Immature natural killer cell (primary cell): ENCODE data around the gene ADH5. TPM values are rescaled to one million over a fixed set of nuclear protein-coding genes. Genes with fewer than 3 reads are reported as not detected.
A peak's percentile ranks its signal among the peaks of the same experiment; 100 is the strongest.
"Not testable (repeated sequence)": the region's sequence is repeated elsewhere in the genome, so short reads cannot be mapped to it uniquely, and the experiment has no call there.

Experiments
- DNase-seq, 3 donors: peaks; one replicate each; pipeline ENCODE4 v3.0.0; 2022; ENCODE audit warnings: mixed read lengths in 1 of 3
- H3K27ac Mint-ChIP-seq, 6 donors: one replicate each; pipeline ENCODE4 v1.8.0; 2020; ENCODE audit warnings: mixed read lengths in 6 of 6, mild to moderate bottlenecking in 5 of 6, inconsistent platforms in 4 of 6, moderate library complexity in 3 of 6
- H3K27me3 Mint-ChIP-seq, 3 donors: one replicate each; pipeline ENCODE4 v1.8.0; 2020 to 2021; ENCODE audit warnings: low read depth in 3 of 3, mild to moderate bottlenecking in 3 of 3, mixed read lengths in 3 of 3, moderate library complexity in 3 of 3, inconsistent platforms in 1 of 3
- H3K36me3 Mint-ChIP-seq, 3 donors: one replicate each; pipeline ENCODE4 v1.8.0; 2020; ENCODE audit warnings: mixed read lengths in 3 of 3, inconsistent platforms in 2 of 3, mild to moderate bottlenecking in 2 of 3
- H3K4me1 Mint-ChIP-seq, 2 donors: one replicate each; pipeline ENCODE4 v1.8.0; 2020; ENCODE audit warnings: inconsistent platforms in 2 of 2, mild to moderate bottlenecking in 2 of 2, mixed read lengths in 2 of 2, moderate library complexity in 1 of 2
- H3K4me3 Mint-ChIP-seq, 5 donors: one replicate each; pipeline ENCODE4 v1.8.0; 2020; ENCODE audit warnings: mild to moderate bottlenecking in 5 of 5, mixed read lengths in 5 of 5, inconsistent platforms in 3 of 5, moderate library complexity in 3 of 5
- H3K9me3 Mint-ChIP-seq, 6 donors: one replicate each; pipeline ENCODE4 v1.8.0; 2020; ENCODE audit warnings: mild to moderate bottlenecking in 6 of 6, mixed read lengths in 6 of 6, inconsistent platforms in 4 of 6, moderate library complexity in 3 of 6
- polyA plus RNA-seq, 3 donors: library from polyadenylated mRNA; unstranded; fragments of 300-500 nt; fragmentation: Illumina TruSeq; gene quantifications; one replicate each; pipeline ENCODE4 v1.2.3, GENCODE V29; 2021

The ADH5 gene
- polyA plus RNA-seq: 100 to 1,000 TPM; 126 to 167 (median 140) TPM

DNA sequence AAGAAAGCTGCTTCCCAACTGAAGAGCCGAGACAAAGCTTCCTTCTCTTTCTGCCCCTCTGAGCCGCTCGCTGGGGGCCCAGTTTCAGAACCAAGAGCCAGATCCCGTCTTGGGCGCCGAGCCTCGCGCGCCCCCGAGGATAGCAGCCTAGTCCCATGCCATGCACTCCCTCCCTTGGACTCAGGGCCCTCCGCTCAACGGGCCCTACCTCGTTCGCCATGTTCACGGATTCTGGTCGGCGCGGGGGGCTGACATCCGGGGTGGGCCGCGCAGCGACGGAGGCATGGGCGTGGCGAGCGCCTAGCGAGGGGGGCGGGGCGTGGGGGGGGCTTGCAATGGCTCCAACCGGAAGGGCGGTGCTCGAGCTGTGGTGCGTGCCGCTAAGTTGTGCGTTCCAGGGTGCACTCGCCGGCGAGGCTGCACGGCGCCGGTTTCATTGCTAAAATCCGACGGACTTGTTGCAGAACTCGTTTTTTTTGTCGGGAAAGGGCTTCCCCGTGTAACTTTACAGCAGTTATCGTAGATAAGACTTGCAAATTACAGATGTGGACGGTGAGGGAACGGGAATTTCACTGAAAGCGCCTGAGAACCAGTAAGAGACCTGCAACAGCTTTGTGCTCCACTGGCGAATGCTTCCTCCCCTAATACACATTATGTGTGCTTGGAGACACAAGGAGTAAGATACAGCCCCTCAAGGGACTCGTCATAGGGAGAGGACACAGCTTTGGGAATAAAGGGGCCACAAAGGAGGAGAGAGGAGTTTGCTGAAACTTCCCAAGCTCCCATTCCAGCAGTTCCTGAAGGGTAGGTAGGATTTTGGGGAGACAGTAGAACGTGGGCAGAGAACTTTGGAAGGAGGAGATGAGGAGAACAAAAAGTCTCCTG is at the start of gene ADH5:
Gene ADH5, minus strand, starts transcription at position 308 of the 885 bp plus-strand sequence. Its CDS starts 88 bp downstream, at position 220.
- H3K27ac Mint-ChIP-seq: peak within 1 kb of the TSS; percentile 92 to 98 (median 96)
- H3K9me3 Mint-ChIP-seq: no peaks in the 10 kb centered on the region
- peak; percentile 80 to 85 (median 84) for DNase-seq
- H3K4me3 Mint-ChIP-seq: peak within 1 kb of the TSS; percentile 95 to 99 (median 98)
- H3K4me1 Mint-ChIP-seq: peaks cover 58 to 68% of the 10 kb centered on the region in 2 donors
- H3K36me3 Mint-ChIP-seq: peaks cover 6 to 10% (median 8%) of the 10 kb centered on the region in 3 donors
- peaks cover 0 to 4% (median 2%) of the 10 kb centered on the region in 3 donors for H3K27me3 Mint-ChIP-seq

DNA sequence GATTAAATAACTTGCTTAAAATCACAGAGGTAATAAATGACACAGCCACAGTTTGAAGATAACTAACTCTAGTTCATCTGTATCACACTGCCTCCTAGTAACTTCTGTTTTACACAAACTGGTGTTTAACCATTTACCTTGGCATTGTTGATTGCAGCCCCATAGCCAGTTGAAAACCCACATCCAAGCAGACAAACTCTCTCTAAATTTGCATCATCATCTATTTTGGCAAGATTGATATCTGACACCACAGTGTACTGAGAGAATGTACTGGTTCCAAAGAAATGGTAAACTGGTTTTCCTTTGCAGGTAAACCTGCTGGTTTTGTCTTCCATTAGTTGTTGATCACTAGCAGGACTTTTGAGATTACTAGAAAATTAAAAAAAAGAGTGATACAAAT is 47.7 kb upstream of the ADH5 start:
- Mint-ChIP-seq H3K4me1 (no peaks in the 10 kb centered on the region), H3K27ac (no peak overlapping the region)

GRCh38 chr4:99135541-99136162 is 47.1 kb upstream of the ADH5 start:
- Mint-ChIP-seq H3K4me3 (no peak overlapping the region), H3K27ac (no peak overlapping the region), H3K27me3 (peaks cover 0 to 4% (median 4%) of the 10 kb centered on the region in 3 donors), H3K36me3 (no peaks in the 10 kb centered on the region), H3K9me3 (no peaks in the 10 kb centered on the region), H3K4me1 (no peaks in the 10 kb centered on the region)
- no peak for DNase-seq

More for the DNA sequence above, 47.7 kb upstream of the ADH5 start:
- Mint-ChIP-seq H3K36me3 (no peaks in the 10 kb centered on the region), H3K27me3 (peaks cover 0 to 4% (median 0%) of the 10 kb centered on the region in 3 donors), H3K9me3 (no peaks in the 10 kb centered on the region), H3K4me3 (no peak overlapping the region)
- no peak for DNase-seq

DNA sequence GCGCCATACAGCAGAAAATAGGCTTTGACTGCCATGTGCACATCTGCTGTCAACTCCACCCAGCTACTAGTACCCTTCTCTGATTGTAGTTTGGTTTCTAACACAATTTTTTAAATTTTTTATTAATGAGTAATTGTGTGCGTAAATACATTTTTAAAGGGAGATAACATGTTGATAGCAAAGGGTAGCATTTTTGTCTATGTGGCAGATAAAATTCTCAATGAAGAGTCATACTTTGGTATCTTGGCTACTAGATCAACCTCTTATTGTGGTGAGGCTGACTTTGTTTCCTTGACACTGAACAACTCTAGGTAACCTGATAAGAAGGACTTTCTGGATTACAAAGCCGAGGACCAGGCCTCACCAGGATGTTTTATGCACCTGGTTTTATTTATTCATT is 46.0 kb upstream of the ADH5 start:
- Mint-ChIP-seq H3K27me3 (peaks cover 0 to 4% (median 4%) of the 10 kb centered on the region in 3 donors), H3K36me3 (no peaks in the 10 kb centered on the region), H3K9me3 (no peaks in the 10 kb centered on the region), H3K27ac (no peak overlapping the region), H3K4me1 (no peaks in the 10 kb centered on the region), H3K4me3 (no peak overlapping the region)
- no peak for DNase-seq

GRCh38 chr4:99131378-99131777 is 42.8 kb upstream of the ADH5 start:
- no peak overlapping the region for H3K4me3 Mint-ChIP-seq
- no peaks in the 10 kb centered on the region for H3K9me3 Mint-ChIP-seq
- H3K27me3 Mint-ChIP-seq: peaks cover 0 to 4% (median 0%) of the 10 kb centered on the region in 3 donors
- H3K36me3 Mint-ChIP-seq: no peaks in the 10 kb centered on the region
- no peak overlapping the region for H3K27ac Mint-ChIP-seq
- DNase-seq: no peak
- peaks cover 0 to 1% of the 10 kb centered on the region in 2 donors for H3K4me1 Mint-ChIP-seq

GRCh38 chr4:99126376-99126775 is 37.8 kb upstream of the ADH5 start:
- DNase-seq: no peak
- Mint-ChIP-seq H3K9me3 (no peaks in the 10 kb centered on the region), H3K4me1 (peaks cover 0 to 1% of the 10 kb centered on the region in 2 donors), H3K36me3 (no peaks in the 10 kb centered on the region), H3K27me3 (peaks cover 0 to 4% (median 0%) of the 10 kb centered on the region in 3 donors), H3K4me3 (no peak overlapping the region), H3K27ac (no peak overlapping the region)

GRCh38 chr4:99121008-99121407 is 32.4 kb upstream of the ADH5 start:
- Mint-ChIP-seq H3K4me3 (no peak overlapping the region), H3K9me3 (no peaks in the 10 kb centered on the region), H3K27ac (no peak overlapping the region), H3K36me3 (no peaks in the 10 kb centered on the region), H3K4me1 (peaks cover 0 to 1% of the 10 kb centered on the region in 2 donors), H3K27me3 (no peaks in the 10 kb centered on the region)
- DNase-seq: no peak

- Mint-ChIP-seq H3K27ac (no peak overlapping the region), H3K4me1 (peaks cover 0 to 1% of the 10 kb centered on the region in 2 donors), H3K9me3 (no peaks in the 10 kb centered on the region), H3K4me3 (no peak overlapping the region), H3K27me3 (no peaks in the 10 kb centered on the region), H3K36me3 (no peaks in the 10 kb centered on the region)
- no peak for DNase-seq
Observed at GRCh38 chr4:99120501-99120900, 31.9 kb upstream of the ADH5 start.

- peak in 2 of 3 donors; percentile 0 to 9 for DNase-seq
- Mint-ChIP-seq H3K36me3 (no peaks in the 10 kb centered on the region), H3K27ac (no peak overlapping the region), H3K9me3 (no peaks in the 10 kb centered on the region), H3K4me1 (peaks cover 0 to 1% of the 10 kb centered on the region in 2 donors), H3K27me3 (peaks cover 0 to 2% (median 0%) of the 10 kb centered on the region in 3 donors), H3K4me3 (no peak overlapping the region)
Observed at GRCh38 chr4:99117876-99118693, 29.5 kb upstream of the ADH5 start.

DNA sequence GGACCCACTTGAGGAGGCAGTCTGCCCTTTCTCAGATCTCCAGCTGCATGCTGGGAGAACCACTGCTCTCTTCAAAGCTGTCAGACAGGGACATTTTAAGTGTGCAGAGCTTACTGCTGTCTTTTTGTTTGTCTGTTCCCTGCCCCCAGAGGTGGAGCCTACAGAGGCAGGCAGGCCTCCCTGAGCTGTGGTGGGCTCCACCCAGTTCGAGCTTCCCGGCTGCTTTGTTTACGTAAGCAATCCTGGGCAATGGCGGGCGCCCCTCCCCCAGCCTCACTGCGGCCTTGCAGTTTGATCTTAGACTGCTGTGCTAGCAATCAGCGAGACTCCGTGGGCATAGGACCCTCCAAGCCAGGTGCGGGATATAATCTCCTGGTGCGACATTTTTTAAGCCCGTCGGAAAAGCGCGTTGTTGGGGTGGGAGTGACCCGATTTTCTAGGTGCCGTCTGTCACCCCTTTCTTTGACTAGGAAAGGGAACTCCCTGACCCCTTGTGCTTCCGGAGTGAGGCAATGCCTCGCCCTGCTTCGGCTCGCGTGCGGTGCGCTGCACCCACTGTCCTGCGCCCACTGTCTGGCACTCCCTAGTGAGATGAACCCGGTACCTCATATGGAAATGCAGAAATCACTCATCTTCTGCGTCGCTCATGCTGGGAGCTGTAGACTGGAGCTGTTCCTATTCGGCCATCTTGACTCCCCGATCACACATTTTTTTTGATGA is 28.7 kb upstream of the ADH5 start:
- H3K4me1 Mint-ChIP-seq, H3K27ac Mint-ChIP-seq, H3K9me3 Mint-ChIP-seq, H3K4me3 Mint-ChIP-seq, H3K27me3 Mint-ChIP-seq, DNase-seq, H3K36me3 Mint-ChIP-seq: not testable (repeated sequence)

DNA sequence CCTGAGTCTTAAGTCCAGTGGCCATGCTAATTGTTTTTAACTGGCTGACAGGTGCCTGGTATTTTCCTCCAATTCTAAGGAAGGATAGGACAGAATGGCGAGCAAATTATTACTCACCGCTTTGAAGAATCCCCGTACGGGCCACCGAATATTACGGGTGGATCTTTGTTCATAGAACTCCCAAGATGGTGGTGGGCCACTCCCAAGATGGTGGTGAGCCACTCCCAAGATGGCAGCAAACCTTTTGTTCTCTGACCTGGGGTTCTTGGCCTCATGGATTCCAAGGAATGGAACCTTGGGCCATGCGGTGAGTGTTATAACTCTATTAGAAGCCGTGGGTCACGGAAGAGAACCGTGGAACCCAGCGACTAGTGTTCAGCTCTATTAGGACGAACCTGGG is 20.7 kb upstream of the ADH5 start:
- H3K9me3 Mint-ChIP-seq, H3K4me3 Mint-ChIP-seq, H3K27me3 Mint-ChIP-seq, DNase-seq, H3K4me1 Mint-ChIP-seq, H3K36me3 Mint-ChIP-seq, H3K27ac Mint-ChIP-seq: not testable (repeated sequence)

DNA sequence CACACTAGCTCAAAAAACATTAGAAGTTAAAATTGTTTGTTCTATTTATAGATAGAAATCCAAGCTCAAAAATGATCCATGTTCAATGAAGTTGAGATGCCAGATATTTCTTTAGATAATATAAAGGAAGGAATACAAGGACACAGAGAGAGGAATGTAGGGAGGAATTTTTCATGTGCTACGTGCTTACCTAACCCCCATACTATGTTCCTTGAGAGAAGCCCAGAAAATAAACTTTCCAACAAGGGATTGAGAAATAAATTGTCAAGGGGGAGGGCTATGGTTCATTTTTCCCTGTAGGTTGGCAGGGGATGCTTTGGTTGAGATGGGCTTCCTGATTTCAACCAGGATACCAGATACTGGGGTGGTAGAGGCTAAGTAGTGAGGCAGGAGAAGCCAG is 15.6 kb upstream of the ADH5 start:
- DNase-seq: no peak
- peak overlapping the region in 1 of 6 donors; percentile 15 for H3K27ac Mint-ChIP-seq
- peaks cover 3 to 14% (median 4%) of the 10 kb centered on the region in 3 donors for H3K36me3 Mint-ChIP-seq
- no peaks in the 10 kb centered on the region for H3K9me3 Mint-ChIP-seq
- H3K27me3 Mint-ChIP-seq: peaks cover 0 to 2% (median 0%) of the 10 kb centered on the region in 3 donors
- no peaks in the 10 kb centered on the region for H3K4me1 Mint-ChIP-seq
- no peak overlapping the region for H3K4me3 Mint-ChIP-seq

DNA sequence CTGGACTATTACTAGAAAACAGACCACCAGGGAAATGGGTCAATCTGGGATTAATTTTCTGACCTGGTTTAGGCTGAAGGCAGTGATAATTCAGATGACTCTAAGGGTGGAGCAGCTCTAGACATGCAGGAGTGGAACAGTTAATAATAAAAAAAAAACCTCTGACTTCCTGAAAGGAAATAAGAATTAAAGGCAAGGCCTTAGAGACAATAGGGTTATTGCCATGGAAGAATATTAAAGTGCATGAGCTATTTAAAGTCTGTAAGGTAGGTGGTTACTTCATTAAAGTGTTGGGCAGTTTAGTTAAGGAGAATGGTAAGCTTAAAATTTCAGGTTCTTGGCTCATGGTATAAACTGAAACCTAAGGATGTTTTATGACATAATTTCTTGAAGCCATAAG is 14.6 kb upstream of the ADH5 start:
- no peaks in the 10 kb centered on the region for H3K27me3 Mint-ChIP-seq
- H3K27ac Mint-ChIP-seq: no peak overlapping the region
- H3K9me3 Mint-ChIP-seq: no peaks in the 10 kb centered on the region
- H3K36me3 Mint-ChIP-seq: peaks cover 3 to 18% (median 4%) of the 10 kb centered on the region in 3 donors
- no peaks in the 10 kb centered on the region for H3K4me1 Mint-ChIP-seq
- H3K4me3 Mint-ChIP-seq: no peak overlapping the region
- DNase-seq: no peak
